HCT116 (cell line): ENCODE measurements around the gene NAB1.

Source experiments
- CBX3 ChIP-seq: IDR thresholded peaks from 2 replicates; pipeline ENCODE4 v1.6.1; 2012; ENCODE audit warnings: low read depth
- CTCF ChIP-seq, 3 experiments: fragments of 200-600 bp in 1 of 3; sonication (generic) in 1 of 3; IDR thresholded peaks in 2 of 3; conservative IDR thresholded peaks in 1 of 3; 2 replicates each; pipeline ENCODE4 v1.5.1; 2012 to 2017; ENCODE audit warnings: low read depth in 2 of 3, low read length in 2 of 3, antibody characterized with exemption in 1 of 3, borderline replicate concordance in 1 of 3, control low read depth in 1 of 3, mild to moderate bottlenecking in 1 of 3, mixed read lengths in 1 of 3, mixed run types in 1 of 3, moderate library complexity in 1 of 3; ENCODE audit not compliant: insufficient read depth in 1 of 3
- ELF1 ChIP-seq: IDR thresholded peaks from 2 replicates; pipeline ENCODE4 v1.6.1; 2012; ENCODE audit warnings: low read depth, borderline replicate concordance
- EZH2 ChIP-seq: fragments of 200-600 bp; sonication (generic); IDR thresholded peaks from 2 replicates; pipeline ENCODE4 v1.6.1; 2017; ENCODE audit warnings: antibody characterized with exemption, mixed run types
- EZH2phosphoT487 ChIP-seq: fragments of 200-600 bp; IDR thresholded peaks from 2 replicates; pipeline ENCODE4 v1.6.1; 2018; ENCODE audit warnings: antibody characterized with exemption, borderline replicate concordance
- POLR2A ChIP-seq: IDR thresholded peaks from 2 replicates; pipeline ENCODE4 v1.7.0; 2011; ENCODE audit warnings: borderline replicate concordance; ENCODE audit not compliant: insufficient read depth, insufficient read length; ENCODE audit errors: extremely low read depth
- POLR2AphosphoS5 ChIP-seq: IDR thresholded peaks from 2 replicates; pipeline ENCODE4 v1.6.1; 2011; ENCODE audit warnings: mild to moderate bottlenecking, low read depth, low read length, moderate library complexity
- RAD21 ChIP-seq: IDR thresholded peaks from 2 replicates; pipeline ENCODE4 v1.6.1; 2012; ENCODE audit warnings: low read depth, mild to moderate bottlenecking
- REST ChIP-seq: IDR thresholded peaks from 2 replicates; pipeline ENCODE4 v1.6.1; 2012; ENCODE audit warnings: low read depth
- SIN3A ChIP-seq: IDR thresholded peaks from 2 replicates; pipeline ENCODE4 v1.6.1; 2012; ENCODE audit warnings: low read depth
- SP1 ChIP-seq: IDR thresholded peaks from 2 replicates; pipeline ENCODE4 v1.6.1; 2012; ENCODE audit warnings: low read depth
- YY1 ChIP-seq: IDR thresholded peaks from 2 replicates; pipeline ENCODE4 v1.6.1; 2011; ENCODE audit warnings: low read length, low read depth, moderate library complexity, mild to moderate bottlenecking; ENCODE audit not compliant: insufficient replicate concordance; ENCODE audit errors: extremely low read depth
- ZFX ChIP-seq: fragments of 450-650 bp; IDR thresholded peaks from 2 replicates; pipeline ENCODE4 v1.6.1; 2017
- TF ChIP-seq, protein P1 (sequence below): IDR thresholded peaks from 2 replicates; pipeline ENCODE4 v1.6.1; 2011; ENCODE audit warnings: mild to moderate bottlenecking, low read length, moderate library complexity; ENCODE audit not compliant: insufficient replicate concordance; ENCODE audit errors: extremely low read depth

- no peak for TF ChIP-seq CTCF (IDR thresholded peaks at IDR 0.05 in 2 of 3, conservative IDR thresholded peaks at IDR 0.05 in 1 of 3; ENCODE audit: borderline replicate concordance in 1 of 3, insufficient read depth in 1 of 3, low read depth in 2 of 3, low read length in 2 of 3)
- TF ChIP-seq, protein P1, sequence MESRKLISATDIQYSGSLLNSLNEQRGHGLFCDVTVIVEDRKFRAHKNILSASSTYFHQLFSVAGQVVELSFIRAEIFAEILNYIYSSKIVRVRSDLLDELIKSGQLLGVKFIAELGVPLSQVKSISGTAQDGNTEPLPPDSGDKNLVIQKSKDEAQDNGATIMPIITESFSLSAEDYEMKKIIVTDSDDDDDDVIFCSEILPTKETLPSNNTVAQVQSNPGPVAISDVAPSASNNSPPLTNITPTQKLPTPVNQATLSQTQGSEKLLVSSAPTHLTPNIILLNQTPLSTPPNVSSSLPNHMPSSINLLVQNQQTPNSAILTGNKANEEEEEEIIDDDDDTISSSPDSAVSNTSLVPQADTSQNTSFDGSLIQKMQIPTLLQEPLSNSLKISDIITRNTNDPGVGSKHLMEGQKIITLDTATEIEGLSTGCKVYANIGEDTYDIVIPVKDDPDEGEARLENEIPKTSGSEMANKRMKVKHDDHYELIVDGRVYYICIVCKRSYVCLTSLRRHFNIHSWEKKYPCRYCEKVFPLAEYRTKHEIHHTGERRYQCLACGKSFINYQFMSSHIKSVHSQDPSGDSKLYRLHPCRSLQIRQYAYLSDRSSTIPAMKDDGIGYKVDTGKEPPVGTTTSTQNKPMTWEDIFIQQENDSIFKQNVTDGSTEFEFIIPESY, result no peak
- no peak for TF ChIP-seq POLR2A
- TF ChIP-seq EZH2phosphoT487, result no peak
- no peak for TF ChIP-seq POLR2AphosphoS5
- TF ChIP-seq ELF1, result no peak
- TF ChIP-seq RAD21, result no peak
- no peak for TF ChIP-seq SIN3A
- TF ChIP-seq ZFX, result no peak
- TF ChIP-seq SP1, result no peak
- no peak for TF ChIP-seq YY1
- no peak for TF ChIP-seq REST
- TF ChIP-seq CBX3, result no peak
- TF ChIP-seq EZH2, result no peak
Measured at GRCh38 chr2:190640117-190640516, 8.8 kb upstream of the NAB1 start.
